OCI-LY7 (cell line): ENCODE results near the gene MPPED2. TPM values are rescaled to one million over a fixed set of nuclear protein-coding genes. Genes with fewer than 3 reads are reported as not detected.

Experiments used
- BruUV-seq: library from RNA; stranded (reverse); fragments of 400-500 nt; replicated peaks from 2 replicates; lab custom pipeline; 2021; lab: Mats Ljungman, UMichigan
- CTCF ChIA-PET: fragments of 300-600 bp; sonication (Branson Sonifier 250); formaldehyde crosslinking; loops from one replicate; lab custom pipeline; 2022; ENCODE audit warnings: antibody characterized with exemption; ENCODE audit not compliant: unreplicated experiment; lab: Charles Lee
- POLR2A ChIA-PET: fragments of 300-600 bp; sonication (Branson Sonifier 250); formaldehyde crosslinking; loops from one replicate; lab custom pipeline; 2022; ENCODE audit warnings: antibody characterized with exemption; lab: Charles Lee
- DNase-seq: peaks from one replicate; pipeline ENCODE4 v3.0.0-alpha.2; 2015; ENCODE audit warnings: low spot score
- H2AFZ ChIP-seq: fragments of 200-600 bp; sonication (generic), shearing (Covaris generic); 2 replicates; pipeline ENCODE4 v1.6.1; 2014; ENCODE audit warnings: mild to moderate bottlenecking, antibody characterized with exemption, low read length, moderate library complexity
- H3K27ac ChIP-seq: fragments of 200-600 bp; sonication (generic); 2 replicates; pipeline ENCODE4 v1.5.1; 2014; ENCODE audit warnings: mixed run types, low read depth, mild to moderate bottlenecking, moderate library complexity, low read length, inconsistent platforms; ENCODE audit not compliant: poor library complexity, severe bottlenecking
- H3K36me3 ChIP-seq: fragments of 200-600 bp; sonication (generic); 2 replicates; pipeline ENCODE4 v1.6.1; 2014; ENCODE audit warnings: mild to moderate bottlenecking, antibody characterized with exemption, low read length, moderate library complexity, mixed read lengths; ENCODE audit not compliant: insufficient read depth
- H3K4me1 ChIP-seq: fragments of 200-600 bp; sonication (generic); 2 replicates; pipeline ENCODE4 v1.5.1; 2014; ENCODE audit warnings: mild to moderate bottlenecking, low read length; ENCODE audit not compliant: insufficient read depth, poor library complexity, severe bottlenecking
- H3K4me2 ChIP-seq: fragments of 200-600 bp; sonication (generic); 2 replicates; pipeline ENCODE4 v1.6.1; 2014; ENCODE audit warnings: mild to moderate bottlenecking, low read length
- H3K4me3 ChIP-seq: fragments of 200-600 bp; sonication (generic); 2 replicates; pipeline ENCODE4 v1.5.1; 2014; ENCODE audit warnings: mild to moderate bottlenecking, low read depth, low read length; ENCODE audit not compliant: poor library complexity, severe bottlenecking
- H3K79me2 ChIP-seq: fragments of 200-600 bp; sonication (generic); 2 replicates; pipeline ENCODE4 v1.6.1; 2016; ENCODE audit warnings: low read depth, mild to moderate bottlenecking, low read length, moderate library complexity, mixed read lengths; ENCODE audit not compliant: insufficient read depth
- H3K9me2 ChIP-seq: fragments of 200-600 bp; sonication (generic); 2 replicates; pipeline ENCODE4 v1.6.1; 2016; ENCODE audit warnings: mild to moderate bottlenecking, low read length, mixed read lengths; ENCODE audit not compliant: insufficient read depth
- H3K9me3 ChIP-seq: fragments of 200-600 bp; sonication (generic); 2 replicates; pipeline ENCODE4 v1.6.1; 2014; ENCODE audit warnings: mild to moderate bottlenecking, mixed run types, low read length, mixed read lengths
- H4K20me1 ChIP-seq: fragments of 200-600 bp; sonication (generic); 2 replicates; pipeline ENCODE4 v1.6.1; 2014; ENCODE audit warnings: mild to moderate bottlenecking, antibody characterized with exemption, low read length, moderate library complexity, mixed read lengths; ENCODE audit not compliant: insufficient read depth
- CTCF ChIP-seq: fragments of 200-600 bp; sonication (generic); conservative IDR thresholded peaks from 2 replicates; pipeline ENCODE4 v1.5.1; 2014; ENCODE audit warnings: mild to moderate bottlenecking, antibody characterized with exemption, low read length, moderate library complexity, mixed read lengths
- EZH2phosphoT487 ChIP-seq: fragments of 200-600 bp; sonication (generic); IDR thresholded peaks from 2 replicates; pipeline ENCODE4 v1.6.1; 2018; ENCODE audit warnings: low read depth, borderline replicate concordance, mild to moderate bottlenecking, mixed run types, antibody characterized with exemption, low read length, moderate library complexity, mixed read lengths
- intact Hi-C: fragments of 100-400 bp; cut with micrococcal nuclease; formaldehyde crosslinking; loops from one replicate; pipeline ENCODE4 v1.10.0; 2022; ENCODE audit not compliant: unreplicated experiment
- total RNA-seq, 2 experiments: library from RNA; depleted of rRNA in 1 of 2; stranded (reverse); fragments of >200 nt in 1 of 2; shearing (Covaris generic) in 1 of 2; gene quantifications; 2 replicates each; pipeline ENCODE4 v1.2.3, GENCODE V29; 2014 to 2022

MPPED2 gene
- total RNA-seq, 2 experiments from 2014 or later = not detected

DNA sequence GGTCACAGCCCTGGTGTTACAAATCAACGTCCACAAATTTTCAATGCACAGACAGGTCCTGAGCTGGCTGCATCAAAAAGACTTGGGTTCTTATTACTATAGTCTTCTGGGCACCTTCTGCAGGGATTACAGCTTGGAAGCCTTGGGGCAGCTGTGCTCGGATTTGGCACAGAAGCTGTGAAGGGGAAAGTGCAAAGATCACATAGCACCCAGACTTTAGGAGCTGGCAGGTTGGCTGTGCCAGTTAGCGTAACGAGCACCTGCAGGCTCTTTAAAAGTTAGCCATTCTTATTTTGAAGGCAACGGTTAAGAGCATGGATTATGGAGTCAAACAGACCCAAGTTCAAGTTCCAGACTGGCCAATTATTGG is 162.9 kb downstream of the MPPED2 start:
- no peak overlapping the region for H3K4me3 ChIP-seq
- no peaks in the 10 kb centered on the region for H3K9me3 ChIP-seq
- no TSS peak for BruUV-seq
- POLR2A ChIA-PET = no interaction called here
- CTCF ChIA-PET = no interaction called here
- no peak for TF ChIP-seq CTCF
- H3K9me2 ChIP-seq = no peaks in the 10 kb centered on the region
- no peak overlapping the region for H3K4me2 ChIP-seq
- no peak overlapping the region for H3K27ac ChIP-seq
- no peaks in the 10 kb centered on the region for H3K4me1 ChIP-seq
- intact Hi-C loops = no loop called here
- DNase-seq = no peak
- no peaks in the 10 kb centered on the region for H3K79me2 ChIP-seq
- no peak overlapping the region for H2AFZ ChIP-seq
- H3K36me3 ChIP-seq = no peaks in the 10 kb centered on the region
- no peaks in the 10 kb centered on the region for H4K20me1 ChIP-seq

GRCh38 chr11:30422447-30423278 is 163.5 kb downstream of the MPPED2 start:
- Histone ChIP-seq H3K79me2 (no peaks in the 10 kb centered on the region), H3K9me2 (no peaks in the 10 kb centered on the region), H2AFZ (no peak overlapping the region), H4K20me1 (no peaks in the 10 kb centered on the region), H3K4me1 (no peaks in the 10 kb centered on the region), H3K4me3 (no peak overlapping the region), H3K9me3 (no peaks in the 10 kb centered on the region), H3K36me3 (no peaks in the 10 kb centered on the region), H3K4me2 (no peak overlapping the region), H3K27ac (no peak overlapping the region)
- no TSS peak for BruUV-seq
- ChIA-PET CTCF (no interaction called here), POLR2A (no interaction called here)
- TF ChIP-seq EZH2phosphoT487 (no peak), CTCF (no peak)
- no peak for DNase-seq
- intact Hi-C loops = no loop called here

GRCh38 chr11:30420233-30420787 is 165.8 kb downstream of the MPPED2 start:
- no peak overlapping the region for H3K4me2 ChIP-seq
- CTCF ChIA-PET = no interaction called here
- intact Hi-C loops = no loop called here

More at GRCh38 chr11:30420233-30420787, 165.8 kb downstream of the MPPED2 start:
- no peaks in the 10 kb centered on the region for H3K36me3 ChIP-seq
- DNase-seq = no peak
- no peaks in the 10 kb centered on the region for H3K9me3 ChIP-seq
- H4K20me1 ChIP-seq = no peaks in the 10 kb centered on the region
- H3K4me1 ChIP-seq = no peaks in the 10 kb centered on the region
- no peaks in the 10 kb centered on the region for H3K79me2 ChIP-seq
- H3K4me3 ChIP-seq = no peak overlapping the region
- H2AFZ ChIP-seq = no peak overlapping the region
- no peak for TF ChIP-seq EZH2phosphoT487
- no peak for TF ChIP-seq CTCF
- no TSS peak for BruUV-seq
- H3K9me2 ChIP-seq = no peaks in the 10 kb centered on the region
- POLR2A ChIA-PET = interaction anchor here (1.3 to 1.6 kb wide), 2 partner anchors 10 to 21 kb away, joined by 3 to 6 read pairs; no protein-coding TSS in a partner anchor
- no peak overlapping the region for H3K27ac ChIP-seq
